Measurements from ENCODE around the gene FAM43B. TPM values are rescaled to one million over a fixed set of nuclear protein-coding genes. Genes with fewer than 3 reads are reported as not detected.

The FAM43B gene
- polyA plus RNA-seq, 1 donor, result 0.31 TPM

- no CpG with 5 or more reads among the region's 6 CpGs for WGBS (ENCODE audit: insufficient coverage, low lambda C conversion rate)
- peaks cover 23% of the 10 kb centered on the region for H3K27me3 ChIP-seq (ENCODE audit: control insufficient read depth, insufficient read depth, low read length)
- no peaks in the 10 kb centered on the region for H3K4me1 ChIP-seq (ENCODE audit: control insufficient read depth, insufficient read depth, low read length)
- H3K36me3 ChIP-seq (ENCODE audit: control insufficient read depth, insufficient read depth, low read length), result no peaks in the 10 kb centered on the region
- H3K9me3 ChIP-seq (ENCODE audit: control insufficient read depth, low read depth, low read length), result no peaks in the 10 kb centered on the region
- no peak overlapping the region for H3K4me3 ChIP-seq (ENCODE audit: low read length)
- DNase-seq, result no peak
- no peak overlapping the region for H3K27ac ChIP-seq (ENCODE audit: low read length)
These were observed 26.1 kb upstream of the FAM43B start for GRCh38 chr1:20526267-20526666.

- Histone ChIP-seq H3K27ac (ENCODE audit: low read length) (no peak overlapping the region), H3K4me1 (ENCODE audit: control insufficient read depth, insufficient read depth, low read length) (no peaks in the 10 kb centered on the region), H3K9me3 (ENCODE audit: control insufficient read depth, low read depth, low read length) (no peaks in the 10 kb centered on the region), H3K27me3 (ENCODE audit: control insufficient read depth, insufficient read depth, low read length) (peaks cover 27% of the 10 kb centered on the region), H3K36me3 (ENCODE audit: control insufficient read depth, insufficient read depth, low read length) (no peaks in the 10 kb centered on the region), H3K4me3 (ENCODE audit: low read length) (no peak overlapping the region)
- no CpG with 5 or more reads among the region's 7 CpGs for WGBS (ENCODE audit: insufficient coverage, low lambda C conversion rate)
- DNase-seq, result no peak
These were observed 24.2 kb upstream of the FAM43B start for GRCh38 chr1:20528221-20528620.

- DNase-seq, result no peak
- Histone ChIP-seq H3K27me3 (ENCODE audit: control insufficient read depth, insufficient read depth, low read length) (peaks cover 38% of the 10 kb centered on the region), H3K4me1 (ENCODE audit: control insufficient read depth, insufficient read depth, low read length) (no peaks in the 10 kb centered on the region), H3K9me3 (ENCODE audit: control insufficient read depth, low read depth, low read length) (no peaks in the 10 kb centered on the region), H3K27ac (ENCODE audit: low read length) (no peak overlapping the region), H3K4me3 (ENCODE audit: low read length) (no peak overlapping the region), H3K36me3 (ENCODE audit: control insufficient read depth, insufficient read depth, low read length) (no peaks in the 10 kb centered on the region)
- WGBS (ENCODE audit: insufficient coverage, low lambda C conversion rate), result 40% methylated on average over 1 of the region's 8 CpGs
These were observed 22.1 kb upstream of the FAM43B start for GRCh38 chr1:20530306-20530705.

- Histone ChIP-seq H3K9me3 (ENCODE audit: control insufficient read depth, low read depth, low read length) (no peaks in the 10 kb centered on the region), H3K4me3 (ENCODE audit: low read length) (no peak overlapping the region), H3K27ac (ENCODE audit: low read length) (no peak overlapping the region), H3K4me1 (ENCODE audit: control insufficient read depth, insufficient read depth, low read length) (no peaks in the 10 kb centered on the region), H3K36me3 (ENCODE audit: control insufficient read depth, insufficient read depth, low read length) (no peaks in the 10 kb centered on the region), H3K27me3 (ENCODE audit: control insufficient read depth, insufficient read depth, low read length) (peaks cover 41% of the 10 kb centered on the region)
- whole genome bisulfite sequencing (ENCODE audit: insufficient coverage, low lambda C conversion rate), result no CpG with 5 or more reads among the region's 6 CpGs
- DNase-seq, result no peak
These were observed 21.5 kb upstream of the FAM43B start for GRCh38 chr1:20530901-20531300.

GRCh38 chr1:20533635-20534034 is 18.7 kb upstream of the FAM43B start:
- no CpG with 5 or more reads among the region's 4 CpGs for WGBS (ENCODE audit: insufficient coverage, low lambda C conversion rate)
- Histone ChIP-seq H3K9me3 (ENCODE audit: control insufficient read depth, low read depth, low read length) (no peaks in the 10 kb centered on the region), H3K4me1 (ENCODE audit: control insufficient read depth, insufficient read depth, low read length) (no peaks in the 10 kb centered on the region), H3K4me3 (ENCODE audit: low read length) (no peak overlapping the region), H3K36me3 (ENCODE audit: control insufficient read depth, insufficient read depth, low read length) (no peaks in the 10 kb centered on the region), H3K27ac (ENCODE audit: low read length) (no peak overlapping the region), H3K27me3 (ENCODE audit: control insufficient read depth, insufficient read depth, low read length) (peaks cover 44% of the 10 kb centered on the region)
- no peak for DNase-seq

DNA sequence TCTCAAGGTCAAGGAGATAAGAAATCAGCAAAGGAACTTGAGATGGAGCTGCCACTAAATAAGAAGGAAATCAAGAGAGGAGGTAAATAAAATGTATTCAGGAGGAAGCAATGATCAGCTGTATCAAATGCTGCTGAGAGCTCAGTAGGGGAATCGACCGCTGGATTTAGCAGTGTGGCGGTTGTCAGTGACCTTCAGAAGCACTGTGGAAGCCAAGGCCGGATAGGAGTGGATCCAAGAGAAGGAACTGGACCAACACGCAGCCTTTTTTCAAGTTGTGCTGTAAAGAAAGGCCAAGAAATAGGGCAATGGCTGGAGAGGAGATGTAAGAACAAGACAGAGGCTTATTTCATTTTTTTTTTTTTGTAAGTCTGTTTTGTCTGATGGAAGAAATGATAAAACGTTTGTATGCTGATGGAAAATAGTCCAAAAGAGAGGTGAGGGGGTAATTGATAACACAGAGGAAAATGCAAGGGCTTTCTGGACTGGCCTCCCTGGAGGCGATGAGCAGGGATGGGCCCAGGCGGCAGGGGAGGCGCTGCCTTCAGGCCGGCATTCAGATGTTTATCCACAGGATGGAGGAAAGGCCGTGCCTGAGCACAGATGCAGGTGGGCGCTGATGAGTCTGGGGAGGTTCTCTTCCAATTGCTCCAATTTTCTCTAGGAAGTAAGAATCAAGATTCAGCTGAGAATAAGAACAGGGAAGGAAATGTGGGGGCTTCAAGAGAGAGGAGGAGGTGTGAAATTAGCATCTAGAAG is 17.5 kb upstream of the FAM43B start:
- Histone ChIP-seq H3K9me3 (ENCODE audit: control insufficient read depth, low read depth, low read length) (no peaks in the 10 kb centered on the region), H3K36me3 (ENCODE audit: control insufficient read depth, insufficient read depth, low read length) (no peaks in the 10 kb centered on the region), H3K4me1 (ENCODE audit: control insufficient read depth, insufficient read depth, low read length) (no peaks in the 10 kb centered on the region), H3K27ac (ENCODE audit: low read length) (no peak overlapping the region), H3K27me3 (ENCODE audit: control insufficient read depth, insufficient read depth, low read length) (peaks cover 43% of the 10 kb centered on the region), H3K4me3 (ENCODE audit: low read length) (no peak overlapping the region)
- no peak for DNase-seq
- WGBS (ENCODE audit: insufficient coverage, low lambda C conversion rate), result 80% methylated on average over 2 of the region's 12 CpGs

DNA sequence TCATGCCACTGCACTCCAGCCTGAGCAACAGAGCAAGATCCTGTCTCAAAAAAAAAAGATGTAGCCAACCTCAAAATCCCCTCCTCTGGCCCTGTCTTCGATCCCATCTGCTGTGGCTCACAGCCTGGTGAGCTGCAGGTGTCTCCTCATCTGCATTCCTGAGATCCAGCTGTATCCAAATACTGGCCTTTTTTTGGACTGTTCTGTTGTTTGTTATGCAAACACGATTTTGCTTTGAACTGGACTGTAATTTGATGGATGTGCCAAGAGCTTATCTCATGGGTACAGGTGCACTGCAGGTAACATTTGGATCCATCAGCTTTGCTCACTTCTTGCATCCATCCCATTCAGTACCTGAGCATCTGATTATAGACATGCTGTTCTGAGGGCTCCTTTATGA is 14.1 kb upstream of the FAM43B start:
- DNase-seq, result no peak
- no peaks in the 10 kb centered on the region for H3K9me3 ChIP-seq (ENCODE audit: control insufficient read depth, low read depth, low read length)
- no peaks in the 10 kb centered on the region for H3K36me3 ChIP-seq (ENCODE audit: control insufficient read depth, insufficient read depth, low read length)
- no peak overlapping the region for H3K27ac ChIP-seq (ENCODE audit: low read length)
- no peak overlapping the region for H3K4me3 ChIP-seq (ENCODE audit: low read length)
- peaks cover 40% of the 10 kb centered on the region for H3K27me3 ChIP-seq (ENCODE audit: control insufficient read depth, insufficient read depth, low read length)
- H3K4me1 ChIP-seq (ENCODE audit: control insufficient read depth, insufficient read depth, low read length), result no peaks in the 10 kb centered on the region
- no CpG with 5 or more reads among the region's 2 CpGs for WGBS (ENCODE audit: insufficient coverage, low lambda C conversion rate)

GRCh38 chr1:20538760-20539551 is 13.4 kb upstream of the FAM43B start:
- DNase-seq, result no peak
- no CpG with 5 or more reads among the region's 3 CpGs for WGBS (ENCODE audit: insufficient coverage, low lambda C conversion rate)
- Histone ChIP-seq H3K27ac (ENCODE audit: low read length) (no peak overlapping the region), H3K27me3 (ENCODE audit: control insufficient read depth, insufficient read depth, low read length) (peaks cover 33% of the 10 kb centered on the region), H3K36me3 (ENCODE audit: control insufficient read depth, insufficient read depth, low read length) (no peaks in the 10 kb centered on the region), H3K4me3 (ENCODE audit: low read length) (no peak overlapping the region), H3K4me1 (ENCODE audit: control insufficient read depth, insufficient read depth, low read length) (no peaks in the 10 kb centered on the region), H3K9me3 (ENCODE audit: control insufficient read depth, low read depth, low read length) (no peaks in the 10 kb centered on the region)

GRCh38 chr1:20540281-20540680 is 12.1 kb upstream of the FAM43B start:
- WGBS (ENCODE audit: insufficient coverage, low lambda C conversion rate), result no CpG with 5 or more reads among the region's 1 CpG
- no peaks in the 10 kb centered on the region for H3K9me3 ChIP-seq (ENCODE audit: control insufficient read depth, low read depth, low read length)
- H3K27me3 ChIP-seq (ENCODE audit: control insufficient read depth, insufficient read depth, low read length), result peaks cover 26% of the 10 kb centered on the region
- H3K36me3 ChIP-seq (ENCODE audit: control insufficient read depth, insufficient read depth, low read length), result no peaks in the 10 kb centered on the region
- no peak overlapping the region for H3K4me3 ChIP-seq (ENCODE audit: low read length)
- H3K4me1 ChIP-seq (ENCODE audit: control insufficient read depth, insufficient read depth, low read length), result no peaks in the 10 kb centered on the region
- no peak overlapping the region for H3K27ac ChIP-seq (ENCODE audit: low read length)
- no peak for DNase-seq

- no peak overlapping the region for H3K27ac ChIP-seq (ENCODE audit: low read length)
- no peak for DNase-seq
- no peaks in the 10 kb centered on the region for H3K9me3 ChIP-seq (ENCODE audit: control insufficient read depth, low read depth, low read length)
- H3K27me3 ChIP-seq (ENCODE audit: control insufficient read depth, insufficient read depth, low read length), result peaks cover 32% of the 10 kb centered on the region
- no peaks in the 10 kb centered on the region for H3K36me3 ChIP-seq (ENCODE audit: control insufficient read depth, insufficient read depth, low read length)
- H3K4me1 ChIP-seq (ENCODE audit: control insufficient read depth, insufficient read depth, low read length), result no peaks in the 10 kb centered on the region
- WGBS (ENCODE audit: insufficient coverage, low lambda C conversion rate), result no CpG with 5 or more reads among the region's 3 CpGs
- no peak overlapping the region for H3K4me3 ChIP-seq (ENCODE audit: low read length)
These were observed 5.7 kb upstream of the FAM43B start for GRCh38 chr1:20546637-20547036.

Data from large intestine (tissue), 3 donors.